GM12892 (cell line): ENCODE results near the gene SYT8.

Experiments
- POLR2AphosphoS5 ChIP-seq: IDR thresholded peaks from 2 replicates; pipeline ENCODE4 v1.6.1; 2011; ENCODE audit warnings: low read depth, low read length, control low read depth
- TAF1 ChIP-seq: IDR thresholded peaks from 2 replicates; pipeline ENCODE4 v1.6.1; 2011; ENCODE audit warnings: low read depth, mild to moderate bottlenecking, control low read depth, low read length, borderline replicate concordance

- no peak for TF ChIP-seq POLR2AphosphoS5
- TF ChIP-seq TAF1: no peak
Observed at GRCh38 chr11:1839204-1839923, 4.6 kb downstream of the SYT8 start.
